ENCODE measurements around the gene RIOX2.

RIOX2 gene

GRCh38 chr3:97988784-97989568 lies 16.7 kb upstream of the RIOX2 start:
- no peak for DNase-seq

GRCh38 chr3:97987306-97987705 lies 15.1 kb upstream of the RIOX2 start:
- no peak for DNase-seq

GRCh38 chr3:97983933-97984491 lies 11.8 kb upstream of the RIOX2 start:
- DNase-seq = no peak

- DNase-seq = no peak
Observed at GRCh38 chr3:97981886-97982285, 9.7 kb upstream of the RIOX2 start.

GRCh38 chr3:97979610-97980009 lies 7.4 kb upstream of the RIOX2 start:
- DNase-seq = peak in 1 of 2 experiments; percentile 21

- no peak for DNase-seq
Observed at GRCh38 chr3:97975466-97975865, 3.2 kb upstream of the RIOX2 start.

- DNase-seq = no peak
Observed at GRCh38 chr3:97974996-97975395, 2.8 kb upstream of the RIOX2 start.

GRCh38 chr3:97972976-97973375 lies 745 bp upstream of the RIOX2 start:
- DNase-seq = no peak

GRCh38 chr3:97970956-97971620 lies 1.1 kb downstream of the RIOX2 start:
- no peak for DNase-seq

- no peak for DNase-seq
Observed at GRCh38 chr3:97970156-97970555, 2.1 kb downstream of the RIOX2 start.

GRCh38 chr3:97969541-97969940 lies 2.7 kb downstream of the RIOX2 start:
- no peak for DNase-seq

- no peak for DNase-seq
Observed at GRCh38 chr3:97968376-97968775, 3.9 kb downstream of the RIOX2 start.

GRCh38 chr3:97967966-97968365 lies 4.3 kb downstream of the RIOX2 start:
- DNase-seq = no peak

- no peak for DNase-seq
Observed at GRCh38 chr3:97960993-97961766, 11.1 kb downstream of the RIOX2 start.

GRCh38 chr3:97960551-97960950 lies 11.7 kb downstream of the RIOX2 start:
- DNase-seq = no peak

GRCh38 chr3:97959872-97960271 lies 12.4 kb downstream of the RIOX2 start:
- DNase-seq = no peak

GRCh38 chr3:97958796-97959195 lies 13.4 kb downstream of the RIOX2 start:
- no peak for DNase-seq

- no peak for DNase-seq
Observed at GRCh38 chr3:97958396-97958795, 13.8 kb downstream of the RIOX2 start.

GRCh38 chr3:97957617-97958311 lies 14.5 kb downstream of the RIOX2 start:
- no peak for DNase-seq

GRCh38 chr3:97956051-97956450 lies 16.2 kb downstream of the RIOX2 start:
- no peak for DNase-seq

GRCh38 chr3:97954228-97954827 lies 17.9 kb downstream of the RIOX2 start:
- DNase-seq = no peak

- DNase-seq = no peak
Observed at GRCh38 chr3:97952872-97953271, 19.4 kb downstream of the RIOX2 start.
